BJ (cell line): Measurements from ENCODE around the gene RBM47. TPM values are rescaled to one million over a fixed set of nuclear protein-coding genes. Genes with fewer than 3 reads are reported as not detected.

Source experiments
- CTCF ChIA-PET: fragments of 350-600 bp; formaldehyde crosslinking; extraction: SDS; loops from one replicate; lab custom pipeline; 2021; ENCODE audit warnings: antibody characterized with exemption, inconsistent platforms; lab: Yijun Ruan, JAX
- POLR2A ChIA-PET: fragments of 300-600 bp; sonication (Branson Sonifier 250); formaldehyde crosslinking; extraction: SDS; loops from one replicate; lab custom pipeline; 2021; ENCODE audit warnings: antibody characterized with exemption; lab: Charles Lee
- DNase-seq: peaks from one replicate; pipeline ENCODE4 v3.0.0-alpha.2; 2011; ENCODE audit warnings: low read depth
- H3K27me3 ChIP-seq: 2 replicates; pipeline ENCODE4 v1.6.0; 2011; ENCODE audit warnings: low read length; ENCODE audit not compliant: control insufficient read depth, insufficient read depth
- H3K36me3 ChIP-seq: 2 replicates; pipeline ENCODE4 v1.5.1; 2011; ENCODE audit warnings: low read length; ENCODE audit not compliant: control insufficient read depth, insufficient read depth
- H3K4me3 ChIP-seq: 2 replicates; pipeline ENCODE4 v1.5.1; 2011; ENCODE audit warnings: low read depth, mild to moderate bottlenecking, control low read depth, low read length
- CTCF ChIP-seq: IDR thresholded peaks from 2 replicates; pipeline ENCODE4 v1.5.1; 2011; ENCODE audit warnings: low read depth, mild to moderate bottlenecking, control low read depth, inconsistent platforms, low read length, moderate library complexity; ENCODE audit not compliant: insufficient read depth
- polyA plus RNA-seq: library from polyadenylated mRNA; depleted of rRNA; stranded (reverse); fragments of >200 nt; gene quantifications from 2 replicates; pipeline ENCODE4 v1.2.3, GENCODE V29; 2011

The RBM47 gene
- polyA plus RNA-seq, 1 experiment, result 0.52 TPM

- TF ChIP-seq CTCF, result no peak
- CTCF ChIA-PET, result no interaction called here
- Histone ChIP-seq H3K4me3 (no peak overlapping the region), H3K36me3 (no peaks in the 10 kb centered on the region), H3K27me3 (no peaks in the 10 kb centered on the region)
- POLR2A ChIA-PET, result no interaction called here
- no peak for DNase-seq
These were observed 48.2 kb downstream of the RBM47 start for GRCh38 chr4:40581254-40582140.

- Histone ChIP-seq H3K4me3 (no peak overlapping the region), H3K36me3 (no peaks in the 10 kb centered on the region), H3K27me3 (no peaks in the 10 kb centered on the region)
- no peak for TF ChIP-seq CTCF
- ChIA-PET CTCF (no interaction called here), POLR2A (no interaction called here)
- peak; percentile 66 for DNase-seq
These were observed 49.7 kb downstream of the RBM47 start for GRCh38 chr4:40579983-40580382.

- H3K27me3 ChIP-seq, result no peaks in the 10 kb centered on the region
- no peak for TF ChIP-seq CTCF
- no peaks in the 10 kb centered on the region for H3K36me3 ChIP-seq
- ChIA-PET POLR2A (no interaction called here), CTCF (interaction anchor here (0.6 to 1.6 kb wide), 2 partner anchors 100 to 260 kb away, joined by 4 to 7 read pairs; no protein-coding TSS in a partner anchor)
- DNase-seq, result no peak
- H3K4me3 ChIP-seq, result no peak overlapping the region
These were observed 51.9 kb downstream of the RBM47 start for GRCh38 chr4:40577588-40578253.

GRCh38 chr4:40576651-40577480, 52.8 kb downstream of the RBM47 start:
- POLR2A ChIA-PET, result no interaction called here

More at GRCh38 chr4:40576651-40577480, 52.8 kb downstream of the RBM47 start:
- DNase-seq, result peak; percentile 51
- no peaks in the 10 kb centered on the region for H3K36me3 ChIP-seq
- no peak overlapping the region for H3K4me3 ChIP-seq
- CTCF ChIA-PET, result interaction anchor here (0.6 to 1.6 kb wide), 3 partner anchors 37 to 597 kb away, joined by 3 to 7 read pairs (median 3); no protein-coding TSS in a partner anchor
- no peaks in the 10 kb centered on the region for H3K27me3 ChIP-seq
- no peak for TF ChIP-seq CTCF
